Lower leg skin (tissue), 4 donors: ENCODE results near the gene SREK1. TPM values are rescaled to one million over a fixed set of nuclear protein-coding genes. Genes with fewer than 3 reads are reported as not detected.

Experiments
- DNase-seq, 2 donors: peaks; one replicate each; pipeline ENCODE4 v3.0.0-alpha.2; 2019; ENCODE audit warnings: low spot score in 2 of 2
- H3K4me3 ChIP-seq: fragments of 200-600 bp; sonication (generic); 2 replicates; pipeline ENCODE4 v1.5.1; 2017; ENCODE audit warnings: mild to moderate bottlenecking, low read depth; ENCODE audit not compliant: poor library complexity, severe bottlenecking
- CTCF ChIP-seq, 3 donors: fragments of 450-650 bp; IDR thresholded peaks; one replicate each; pipeline ENCODE4 v1.5.1; 2016; ENCODE audit warnings: antibody characterized with exemption in 3 of 3, mild to moderate bottlenecking in 3 of 3, moderate library complexity in 2 of 3
- POLR2A ChIP-seq, 2 donors: fragments of 450-650 bp; IDR thresholded peaks; one replicate each; pipeline ENCODE4 v1.6.1; 2016 to 2017; ENCODE audit warnings: antibody characterized with exemption in 2 of 2, mild to moderate bottlenecking in 1 of 2, moderate library complexity in 1 of 2
- WGBS, 2 donors: methylation state at CpG; one replicate each; pipeline ENCODE4 v1.1.5; 2018; 5-methylcytosine and 5-hydroxymethylcytosine counted together
- intact Hi-C: fragments of 100-400 bp; cut with DNase I; formaldehyde crosslinking; loops from one replicate; pipeline ENCODE4 v1.15.0; 2023; ENCODE audit warnings: low total_unique reads
- total RNA-seq, 4 donors: library from RNA; depleted of rRNA; stranded (reverse); fragments of >200 nt; gene quantifications; one replicate each; pipeline ENCODE4 v1.1.0, GENCODE V29; 2016

The SREK1 gene
- total RNA-seq, 4 donors from 2014 or later = 33.2 to 86.4 (median 52.7) TPM

DNA sequence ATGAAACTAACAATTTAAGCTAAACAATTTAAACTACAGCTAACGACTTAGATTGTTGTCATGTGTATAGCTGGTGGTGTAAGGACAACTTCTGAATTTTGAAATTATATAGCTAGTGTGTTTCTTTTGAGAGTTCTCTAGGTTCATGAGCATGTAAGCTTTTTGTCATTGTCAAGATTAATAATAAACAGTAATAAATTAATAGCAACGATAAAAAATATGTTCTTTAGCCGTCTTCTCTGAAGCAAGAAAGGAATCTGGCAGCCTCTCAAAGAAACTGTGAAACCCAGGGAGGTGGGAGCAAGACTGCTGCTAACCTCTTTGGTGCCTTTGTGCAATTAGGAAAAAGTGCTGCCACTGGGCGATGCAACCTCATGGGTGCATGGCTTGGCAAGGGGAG, 59.4 kb downstream of the SREK1 start:
- no peak for DNase-seq
- intact Hi-C loops = no loop called here
- no peak overlapping the region for H3K4me3 ChIP-seq
- TF ChIP-seq POLR2A (IDR thresholded peaks at IDR 0.05) (no peak), CTCF (IDR thresholded peaks at IDR 0.05) (no peak)
- 70% methylated on average over 4 of the region's 4 CpGs for WGBS, 2 donors

GRCh38 chr5:66206465-66206864, 62.4 kb downstream of the SREK1 start:
- 90 to 92% methylated on average over 5 of the region's 5 CpGs for WGBS, 2 donors
- DNase-seq = no peak
- no peak overlapping the region for H3K4me3 ChIP-seq
- no peak for TF ChIP-seq POLR2A (IDR thresholded peaks at IDR 0.05)
- intact Hi-C loops = no loop called here

DNA sequence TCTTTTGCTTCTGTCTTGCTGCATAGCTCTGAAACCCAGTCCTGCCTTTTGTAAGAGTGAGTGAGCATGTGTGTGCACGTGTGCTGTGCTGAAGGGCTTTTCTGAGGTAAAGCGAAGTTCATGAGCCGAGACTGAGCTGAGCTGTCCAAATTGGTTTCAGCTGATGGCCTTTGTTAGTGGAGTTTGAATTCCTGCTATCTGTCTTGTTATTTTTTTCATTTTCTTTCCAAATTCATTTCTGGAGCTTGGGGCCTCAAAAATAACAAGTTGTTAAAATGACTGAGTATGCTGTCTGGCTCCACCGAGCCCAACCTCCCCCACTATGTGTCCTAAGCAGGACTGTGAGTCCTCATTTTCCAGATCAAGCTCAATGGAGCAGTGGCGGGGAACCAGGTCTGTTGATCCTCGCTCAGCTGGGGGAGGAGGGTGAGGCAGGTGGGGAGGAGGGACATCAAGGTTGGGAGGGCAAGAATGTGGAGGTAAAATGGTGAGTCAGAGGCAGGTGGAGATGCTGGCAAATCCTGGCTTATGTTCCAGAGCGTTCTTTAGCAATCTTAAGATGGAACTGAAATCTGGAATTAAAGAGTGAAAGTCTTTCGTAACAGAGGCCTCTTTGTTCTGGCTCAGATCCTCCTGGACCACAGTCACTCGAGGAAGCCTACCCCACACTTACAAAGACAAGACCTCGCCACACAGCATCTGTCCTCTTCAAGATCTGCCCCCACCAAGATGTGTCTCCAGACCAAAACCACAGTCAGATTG, 63.9 kb downstream of the SREK1 start:
- intact Hi-C loops = no loop called here
- H3K4me3 ChIP-seq = no peak overlapping the region
- WGBS, 2 donors = 53 to 60% methylated on average over 10 of the region's 10 CpGs
- DNase-seq = no peak
- TF ChIP-seq POLR2A (IDR thresholded peaks at IDR 0.05) = no peak
- no peak for TF ChIP-seq CTCF (IDR thresholded peaks at IDR 0.05)

DNA sequence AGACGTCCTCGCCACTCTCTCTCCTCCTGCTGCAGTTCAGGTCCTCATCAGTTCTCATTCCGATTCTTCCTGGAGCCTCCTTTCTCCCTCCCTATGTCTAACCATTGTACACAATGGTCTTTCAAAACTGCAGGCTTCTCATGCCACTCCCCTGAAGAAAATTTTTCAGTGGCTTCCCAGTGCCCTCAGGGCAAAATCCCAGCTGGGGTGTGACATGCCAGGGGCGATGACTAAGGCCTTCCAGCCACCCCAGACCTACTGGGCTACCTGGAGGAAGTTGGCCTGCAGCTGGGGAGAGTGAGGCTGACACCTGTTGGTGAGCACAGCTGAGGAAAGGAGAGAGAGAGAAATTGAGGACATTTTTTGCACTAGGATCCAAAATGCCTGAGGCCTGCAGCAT, 65.2 kb downstream of the SREK1 start:
- intact Hi-C loops = no loop called here
- DNase-seq = no peak
- 79 to 85% methylated on average over 4 of the region's 4 CpGs for WGBS, 2 donors
- H3K4me3 ChIP-seq = no peak overlapping the region
- TF ChIP-seq CTCF (IDR thresholded peaks at IDR 0.05) (no peak), POLR2A (IDR thresholded peaks at IDR 0.05) (no peak)

DNA sequence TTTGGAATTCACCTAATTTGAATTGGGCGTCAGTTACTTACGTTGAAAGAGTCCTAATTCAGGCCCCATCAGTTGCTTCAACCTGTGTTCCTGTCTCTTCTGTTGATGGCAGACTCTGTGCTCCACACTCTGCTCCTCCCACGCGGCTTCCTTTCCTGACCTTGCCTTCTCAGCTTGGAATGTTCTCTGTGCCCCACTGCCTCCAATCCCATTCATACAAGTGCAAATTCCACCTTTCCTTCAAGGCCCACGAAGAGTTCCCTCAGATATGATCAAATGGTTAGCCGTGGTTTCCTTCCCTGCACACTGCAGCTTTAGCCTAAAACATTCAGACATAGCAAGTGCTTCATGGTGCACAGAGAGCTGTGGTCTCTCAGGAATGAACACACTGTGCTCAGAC, 65.7 kb downstream of the SREK1 start:
- WGBS, 2 donors = 64 to 73% methylated on average over 6 of the region's 6 CpGs
- intact Hi-C loops = no loop called here
- TF ChIP-seq POLR2A (IDR thresholded peaks at IDR 0.05) = no peak
- no peak for TF ChIP-seq CTCF (IDR thresholded peaks at IDR 0.05)
- no peak for DNase-seq
- H3K4me3 ChIP-seq = no peak overlapping the region

GRCh38 chr5:66213533-66213932, 69.4 kb downstream of the SREK1 start:
- no peak for TF ChIP-seq POLR2A (IDR thresholded peaks at IDR 0.05)
- TF ChIP-seq CTCF (IDR thresholded peaks at IDR 0.05) = no peak
- no peak overlapping the region for H3K4me3 ChIP-seq
- WGBS, 2 donors = 78 to 89% methylated on average over 2 of the region's 2 CpGs
- intact Hi-C loops = no loop called here
- DNase-seq = no peak
